22Rv1 (cell line): ENCODE measurements around the gene CFAP210.

Experiments used
- CTCF ChIP-seq: fragments of 450-650 bp; IDR thresholded peaks from 2 replicates; pipeline ENCODE4 v1.5.1; 2017; ENCODE audit warnings: mild to moderate bottlenecking
- ZFX ChIP-seq: fragments of 450-650 bp; IDR thresholded peaks from 2 replicates; pipeline ENCODE4 v1.6.1; 2017; ENCODE audit warnings: antibody characterized with exemption, borderline replicate concordance

DNA sequence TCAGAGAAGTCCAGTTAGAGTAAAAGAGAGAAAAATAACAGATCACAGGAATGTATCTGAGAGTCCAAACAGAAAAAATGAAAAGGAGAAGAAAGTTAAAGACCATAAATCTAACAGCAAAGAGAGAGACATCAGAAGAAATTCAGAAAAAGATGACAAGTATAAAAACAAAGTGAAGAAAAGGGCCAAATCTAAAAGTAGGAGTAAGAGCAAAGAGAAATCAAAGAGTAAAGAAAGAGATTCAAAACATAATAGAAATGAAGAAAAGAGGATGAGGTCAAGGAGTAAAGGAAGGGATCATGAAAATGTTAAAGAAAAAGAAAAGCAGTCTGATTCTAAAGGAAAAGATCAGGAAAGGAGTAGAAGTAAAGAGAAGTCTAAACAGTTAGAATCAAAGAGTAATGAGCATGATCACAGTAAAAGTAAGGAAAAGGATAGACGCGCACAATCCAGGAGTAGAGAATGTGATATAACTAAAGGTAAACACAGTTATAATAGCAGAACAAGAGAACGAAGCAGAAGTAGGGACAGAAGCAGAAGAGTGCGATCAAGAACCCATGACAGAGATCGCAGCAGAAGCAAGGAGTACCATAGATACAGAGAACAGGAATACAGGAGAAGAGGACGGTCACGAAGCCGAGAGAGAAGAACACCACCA lies 57.6 kb downstream of the CFAP210 start:
- TF ChIP-seq CTCF (no peak), ZFX (no peak)
